Measurements from ENCODE around the gene CLCA1. TPM values are rescaled to one million over a fixed set of nuclear protein-coding genes. Genes with fewer than 3 reads are reported as not detected.

Gene CLCA1
- total RNA-seq, 1 donor from 2014 or later: 0.05 TPM

DNA sequence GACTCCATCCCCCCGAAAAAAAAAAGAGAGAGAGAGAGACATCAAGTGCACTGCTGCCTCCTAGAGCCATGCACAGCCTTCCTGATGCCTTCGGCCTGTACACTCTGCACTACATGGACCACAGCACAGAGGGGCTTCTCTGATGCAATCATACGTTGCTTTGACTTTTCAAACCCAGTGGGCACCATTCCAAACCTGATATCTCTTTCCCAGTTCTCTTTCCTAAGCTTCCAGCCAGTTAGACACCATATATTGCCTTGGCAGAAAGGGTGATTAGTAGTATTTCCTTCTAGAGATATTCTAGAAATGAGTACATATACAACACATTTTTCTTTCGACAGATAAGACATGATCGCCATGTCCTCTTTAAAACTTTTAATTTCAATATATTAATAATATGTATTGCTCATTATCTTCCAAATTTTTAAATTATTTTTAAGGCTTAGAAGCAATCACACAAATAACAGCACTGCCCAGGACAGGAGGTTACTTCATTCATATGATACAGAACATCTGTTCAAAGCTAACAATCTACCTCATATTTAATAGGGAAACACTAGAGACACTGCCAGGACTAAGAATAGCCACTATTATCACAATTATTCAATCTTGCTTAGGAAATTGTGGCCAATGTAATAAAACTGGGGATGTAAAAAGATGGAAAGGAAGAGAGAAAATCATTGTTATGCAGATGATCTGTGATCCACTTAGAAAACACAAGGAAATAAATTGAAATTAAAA lies 9.9 kb downstream of the CLCA1 start:
- no peaks in the 10 kb centered on the region for H3K27me3 ChIP-seq (ENCODE audit: low read depth)
- no peaks in the 10 kb centered on the region for H3K4me1 ChIP-seq
- intact Hi-C loops (cut with micrococcal nuclease): no loop called here
- no peaks in the 10 kb centered on the region for H3K36me3 ChIP-seq
- H3K27ac ChIP-seq (replicated peaks): peak overlapping the region; percentile 57
- no peak overlapping the region for H3K4me3 ChIP-seq
- no peaks in the 10 kb centered on the region for H3K9me3 ChIP-seq (replicated peaks)
- no peak for DNase-seq
- TF ChIP-seq, protein P1, sequence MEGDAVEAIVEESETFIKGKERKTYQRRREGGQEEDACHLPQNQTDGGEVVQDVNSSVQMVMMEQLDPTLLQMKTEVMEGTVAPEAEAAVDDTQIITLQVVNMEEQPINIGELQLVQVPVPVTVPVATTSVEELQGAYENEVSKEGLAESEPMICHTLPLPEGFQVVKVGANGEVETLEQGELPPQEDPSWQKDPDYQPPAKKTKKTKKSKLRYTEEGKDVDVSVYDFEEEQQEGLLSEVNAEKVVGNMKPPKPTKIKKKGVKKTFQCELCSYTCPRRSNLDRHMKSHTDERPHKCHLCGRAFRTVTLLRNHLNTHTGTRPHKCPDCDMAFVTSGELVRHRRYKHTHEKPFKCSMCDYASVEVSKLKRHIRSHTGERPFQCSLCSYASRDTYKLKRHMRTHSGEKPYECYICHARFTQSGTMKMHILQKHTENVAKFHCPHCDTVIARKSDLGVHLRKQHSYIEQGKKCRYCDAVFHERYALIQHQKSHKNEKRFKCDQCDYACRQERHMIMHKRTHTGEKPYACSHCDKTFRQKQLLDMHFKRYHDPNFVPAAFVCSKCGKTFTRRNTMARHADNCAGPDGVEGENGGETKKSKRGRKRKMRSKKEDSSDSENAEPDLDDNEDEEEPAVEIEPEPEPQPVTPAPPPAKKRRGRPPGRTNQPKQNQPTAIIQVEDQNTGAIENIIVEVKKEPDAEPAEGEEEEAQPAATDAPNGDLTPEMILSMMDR (IDR thresholded peaks at IDR 0.05; ENCODE audit: borderline replicate concordance): no peak

DNA sequence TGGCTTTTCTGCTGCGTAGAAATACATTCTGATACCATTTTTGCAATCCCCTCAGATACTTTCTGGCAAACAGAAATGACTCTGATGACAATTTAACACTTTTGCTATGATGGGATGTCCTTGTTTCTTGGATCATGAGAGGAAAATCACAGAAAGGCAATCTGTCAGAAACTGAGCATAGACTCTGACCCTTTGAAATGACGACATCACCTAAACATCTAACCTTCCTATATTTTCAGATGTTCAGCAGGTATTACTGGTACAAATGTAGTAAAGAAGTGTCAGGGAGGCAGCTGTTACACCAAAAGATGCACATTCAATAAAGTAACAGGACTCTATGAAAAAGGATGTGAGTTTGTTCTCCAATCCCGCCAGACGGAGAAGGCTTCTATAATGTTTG lies 13.2 kb downstream of the CLCA1 start:
- no peak for DNase-seq
- Histone ChIP-seq H3K27me3 (ENCODE audit: low read depth) (no peaks in the 10 kb centered on the region), H3K9me3 (replicated peaks) (no peaks in the 10 kb centered on the region), H3K4me1 (no peaks in the 10 kb centered on the region), H3K4me3 (no peak overlapping the region), H3K27ac (replicated peaks) (no peak overlapping the region), H3K36me3 (no peaks in the 10 kb centered on the region)
- TF ChIP-seq, protein P1 (IDR thresholded peaks at IDR 0.05; ENCODE audit: borderline replicate concordance): no peak
- intact Hi-C loops (cut with micrococcal nuclease): no loop called here

DNA sequence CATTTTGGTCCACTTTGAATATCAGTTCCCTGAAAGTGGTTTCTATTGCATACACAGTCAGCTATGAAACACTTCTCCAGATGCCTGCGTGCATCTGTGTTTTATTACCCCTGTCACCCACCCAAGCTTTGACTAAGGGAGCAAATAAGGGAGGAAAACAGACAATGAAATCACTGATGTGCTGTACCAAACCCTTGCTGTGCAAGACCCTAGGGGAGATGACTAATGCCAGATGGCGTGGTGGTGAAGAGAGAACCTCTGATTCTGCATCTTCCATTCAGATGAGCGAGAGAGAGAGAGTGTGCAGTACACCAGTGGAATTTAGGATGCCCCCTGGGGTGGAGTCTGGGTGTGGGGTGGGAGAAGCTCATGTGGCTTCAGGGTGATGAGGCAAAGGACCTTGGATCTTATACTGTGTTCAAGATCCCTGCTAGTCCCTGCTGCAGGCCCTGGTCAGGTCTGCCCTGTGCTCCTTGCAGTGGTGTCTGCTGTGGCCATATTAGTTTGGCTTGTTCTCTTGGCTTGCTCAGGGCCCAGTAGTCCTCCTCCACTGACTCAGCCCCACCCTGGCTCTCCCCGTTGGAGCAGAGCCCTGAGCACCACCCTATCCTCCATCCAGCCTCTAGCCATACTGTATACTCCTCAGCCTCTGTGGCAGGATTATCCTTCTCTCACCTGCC lies 18.5 kb downstream of the CLCA1 start:
- peak overlapping the region; percentile 63 for H3K27ac ChIP-seq (replicated peaks)
- peak; percentile 57 for DNase-seq
- H3K9me3 ChIP-seq (replicated peaks): no peaks in the 10 kb centered on the region
- H3K36me3 ChIP-seq: no peaks in the 10 kb centered on the region
- H3K27me3 ChIP-seq (ENCODE audit: low read depth): no peaks in the 10 kb centered on the region
- H3K4me1 ChIP-seq: peaks cover 3% of the 10 kb centered on the region
- TF ChIP-seq, protein P1 (IDR thresholded peaks at IDR 0.05; ENCODE audit: borderline replicate concordance): no peak
- intact Hi-C loops (cut with micrococcal nuclease): no loop called here
- H3K4me3 ChIP-seq: no peak overlapping the region

DNA sequence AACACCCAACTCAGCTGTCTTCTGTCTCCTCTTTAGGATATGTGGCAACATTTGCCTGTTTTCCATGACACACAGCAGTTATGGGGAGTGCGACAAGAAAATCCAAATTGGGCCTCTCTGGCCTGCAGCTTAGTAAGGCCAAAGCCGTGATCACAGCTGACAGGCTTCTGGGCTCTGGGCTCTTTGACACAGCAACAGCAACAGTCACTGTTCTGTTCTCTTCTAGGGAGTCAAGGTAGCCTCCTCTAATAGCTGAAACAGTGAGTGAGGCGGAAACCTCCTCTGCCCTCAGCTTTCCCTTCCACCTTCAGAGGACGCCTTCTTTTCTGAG lies 19.0 kb downstream of the CLCA1 start:
- DNase-seq: no peak
- H3K27ac ChIP-seq (replicated peaks): peak overlapping the region; percentile 63
- no peak overlapping the region for H3K4me3 ChIP-seq
- H3K4me1 ChIP-seq: peaks cover 3% of the 10 kb centered on the region
- no peaks in the 10 kb centered on the region for H3K27me3 ChIP-seq (ENCODE audit: low read depth)
- H3K9me3 ChIP-seq (replicated peaks): no peaks in the 10 kb centered on the region
- no peaks in the 10 kb centered on the region for H3K36me3 ChIP-seq
- intact Hi-C loops (cut with micrococcal nuclease): no loop called here
- TF ChIP-seq, protein P1 (IDR thresholded peaks at IDR 0.05; ENCODE audit: borderline replicate concordance): no peak

DNA sequence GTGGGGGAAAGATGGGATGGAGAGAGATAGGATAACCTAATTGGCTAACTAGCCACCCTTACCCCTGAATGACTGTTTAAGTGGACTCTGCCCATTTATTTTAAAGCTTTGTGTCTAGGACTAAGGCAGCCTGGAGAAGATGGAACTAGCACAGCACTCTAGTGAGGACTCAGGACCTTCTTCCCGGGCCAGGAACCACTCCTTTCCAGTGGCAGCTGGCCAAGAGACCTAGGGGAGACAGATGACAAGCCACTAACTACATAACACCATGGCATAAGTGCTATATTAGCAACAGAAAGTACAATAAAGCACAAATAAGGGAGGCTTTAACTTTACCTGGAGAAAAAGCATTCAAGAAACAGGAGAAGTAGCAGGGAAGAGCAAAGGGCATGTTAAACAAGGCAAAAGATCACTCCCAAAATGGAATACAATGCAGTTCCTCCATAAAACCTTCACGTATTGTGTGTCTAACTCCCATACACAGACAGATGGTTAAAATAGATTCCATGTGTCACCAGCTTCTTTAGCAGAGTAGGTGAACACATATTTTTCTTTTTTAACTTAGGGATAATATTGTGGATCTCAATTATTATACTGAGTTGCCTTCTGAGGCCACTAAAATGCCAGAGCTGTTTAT lies 20.6 kb downstream of the CLCA1 start:
- DNase-seq: no peak
- H3K4me1 ChIP-seq: peaks cover 3% of the 10 kb centered on the region
- intact Hi-C loops (cut with micrococcal nuclease): no loop called here
- no peaks in the 10 kb centered on the region for H3K36me3 ChIP-seq
- no peak overlapping the region for H3K4me3 ChIP-seq
- TF ChIP-seq, protein P1 (IDR thresholded peaks at IDR 0.05; ENCODE audit: borderline replicate concordance): no peak
- no peaks in the 10 kb centered on the region for H3K9me3 ChIP-seq (replicated peaks)
- no peak overlapping the region for H3K27ac ChIP-seq (replicated peaks)
- H3K27me3 ChIP-seq (ENCODE audit: low read depth): no peaks in the 10 kb centered on the region

All from left ventricle myocardium inferior (tissue), 1 donor.